H1 (cell line): ENCODE results near the gene RPS26. TPM values are rescaled to one million over a fixed set of nuclear protein-coding genes. Genes with fewer than 3 reads are reported as not detected.

Source experiments
- CTCF ChIA-PET: fragments of 300-600 bp; sonication (Branson Sonifier 250); formaldehyde crosslinking; loops from one replicate; lab custom pipeline; 2021; ENCODE audit not compliant: partially characterized antibody; lab: Charles Lee
- POLR2A ChIA-PET: fragments of 300-600 bp; sonication (Branson Sonifier 250); formaldehyde crosslinking; loops from one replicate; lab custom pipeline; 2021; ENCODE audit warnings: inconsistent platforms; ENCODE audit not compliant: partially characterized antibody; lab: Charles Lee
- DNase-seq, 2 experiments: peaks; one replicate each; pipeline versions ENCODE4 v3.0.0 to v3.0.0-alpha.2; 2010 to 2022; ENCODE audit warnings: low spot score in 2 of 2, low read depth in 1 of 2, mixed read lengths in 1 of 2
- FAIRE-seq: peaks from 2 replicates; lab custom pipeline; 2011; peaks lifted over from hg19 to GRCh38; lab: Jason Lieb, UNC
- H2AFZ ChIP-seq: 2 replicates; pipeline ENCODE4 v1.8.1; 2012; ENCODE audit warnings: low read length, inconsistent platforms
- H2AK5ac ChIP-seq: 2 replicates; pipeline ENCODE4 v1.6.1; 2013; ENCODE audit warnings: low read depth, low read length
- H2BK120ac ChIP-seq: replicated peaks from 2 replicates; pipeline ENCODE3; 2013; ENCODE audit warnings: low read depth, low read length, inconsistent platforms
- H2BK12ac ChIP-seq: 2 replicates; pipeline ENCODE4 v1.6.1; 2013; ENCODE audit warnings: low read depth, low read length
- H2BK15ac ChIP-seq: 2 replicates; pipeline ENCODE4 v1.6.1; 2013; ENCODE audit warnings: low read length
- H2BK20ac ChIP-seq: 2 replicates; pipeline ENCODE4 v1.6.1; 2013; ENCODE audit warnings: low read length
- H2BK5ac ChIP-seq: 2 replicates; pipeline ENCODE4 v1.6.1; 2013; ENCODE audit warnings: low read depth, low read length
- H3K14ac ChIP-seq: 2 replicates; pipeline ENCODE4 v1.6.1; 2013; ENCODE audit warnings: inconsistent platforms; ENCODE audit not compliant: insufficient read length
- H3K18ac ChIP-seq: 2 replicates; pipeline ENCODE4 v1.6.1; 2013; ENCODE audit warnings: low read length; ENCODE audit errors: extremely low read depth
- H3K23ac ChIP-seq: 2 replicates; pipeline ENCODE4 v1.6.1; 2013; ENCODE audit warnings: inconsistent platforms; ENCODE audit not compliant: insufficient read length
- H3K23me2 ChIP-seq: 2 replicates; pipeline ENCODE4 v1.6.1; 2013; ENCODE audit warnings: low read depth, low read length
- H3K27ac ChIP-seq: 2 replicates; pipeline ENCODE4 v1.6.1; 2011; ENCODE audit warnings: low read depth, low read length, inconsistent platforms
- H3K27me3 ChIP-seq, 4 experiments: replicated peaks in 1 of 4; 1 replicate in 1 of 4; 2 replicates in 3 of 4; pipeline versions ENCODE4 v1.6.1 to v1.8.1; 2011 to 2013; ENCODE audit warnings: low read length in 3 of 4, mild to moderate bottlenecking in 3 of 4, inconsistent platforms in 2 of 4, mixed read lengths in 2 of 4, moderate library complexity in 1 of 4; ENCODE audit not compliant: control insufficient read depth in 3 of 4, insufficient read depth in 3 of 4; ENCODE audit errors: extremely low read depth in 1 of 4
- H3K36me3 ChIP-seq, 4 experiments: 2 replicates each; pipeline versions ENCODE4 v1.6.1 to v1.8.1; 2011 to 2013; ENCODE audit warnings: mild to moderate bottlenecking in 4 of 4, low read length in 3 of 4, moderate library complexity in 2 of 4, control low read depth in 1 of 4, inconsistent platforms in 1 of 4; ENCODE audit not compliant: insufficient read depth in 4 of 4, control insufficient read depth in 2 of 4
- H3K4ac ChIP-seq: replicated peaks from 2 replicates; pipeline ENCODE3; 2013; ENCODE audit warnings: low read length, low read depth, mixed read lengths, inconsistent platforms; ENCODE audit not compliant: insufficient read length
- H3K4me1 ChIP-seq, 4 experiments: replicated peaks in 1 of 4; 1 replicate in 1 of 4; 2 replicates in 3 of 4; pipeline versions ENCODE4 v1.6.1 to v1.8.1; 2011 to 2013; ENCODE audit warnings: low read length in 3 of 4, inconsistent platforms in 2 of 4, mixed read lengths in 1 of 4; ENCODE audit not compliant: insufficient read depth in 4 of 4, control insufficient read depth in 3 of 4
- H3K4me2 ChIP-seq, 2 experiments: 2 replicates each; pipeline versions ENCODE4 v1.6.1 to v1.8.1; 2011 to 2013; ENCODE audit warnings: low read depth in 2 of 2, low read length in 2 of 2, control low read depth in 1 of 2, inconsistent platforms in 1 of 2, mild to moderate bottlenecking in 1 of 2; ENCODE audit not compliant: insufficient read depth in 1 of 2
- H3K4me3 ChIP-seq, 4 experiments: fragments of 200-600, 300-600 bp in 1 of 4; sonication (generic), shearing (Covaris generic), sonication (Bioruptor Twin) in 1 of 4; 2 replicates each; pipeline versions ENCODE4 v1.5.1 to v1.8.1; 2011 to 2016; ENCODE audit warnings: low read length in 4 of 4, low read depth in 3 of 4, control low read depth in 2 of 4, inconsistent platforms in 2 of 4, mild to moderate bottlenecking in 2 of 4, mixed read lengths in 1 of 4, moderate library complexity in 1 of 4; ENCODE audit not compliant: insufficient read depth in 2 of 4; ENCODE audit errors: extremely low read depth in 1 of 4
- H3K56ac ChIP-seq: replicated peaks from 2 replicates; pipeline ENCODE3; 2013; ENCODE audit warnings: low read depth, mild to moderate bottlenecking, mixed read lengths, low read length, inconsistent platforms; ENCODE audit not compliant: insufficient read length
- H3K79me1 ChIP-seq: 2 replicates; pipeline ENCODE4 v1.6.1; 2013; ENCODE audit warnings: low read depth, low read length, control low read depth
- H3K79me2 ChIP-seq, 2 experiments: 2 replicates each; pipeline versions ENCODE4 v1.6.1 to v1.8.1; 2012 to 2013; ENCODE audit warnings: low read length in 2 of 2, mild to moderate bottlenecking in 2 of 2, inconsistent platforms in 1 of 2; ENCODE audit not compliant: insufficient read depth in 2 of 2, control insufficient read depth in 1 of 2
- H3K9ac ChIP-seq, 4 experiments: replicated peaks in 1 of 4; 1 replicate in 1 of 4; 2 replicates in 3 of 4; pipeline versions ENCODE4 v1.6.1 to v1.8.1; 2011 to 2013; ENCODE audit warnings: low read depth in 3 of 4, low read length in 3 of 4, control low read depth in 2 of 4, mild to moderate bottlenecking in 2 of 4, moderate library complexity in 2 of 4, inconsistent platforms in 1 of 4; ENCODE audit errors: extremely low read depth in 1 of 4
- H3K9me3 ChIP-seq, 2 experiments: 2 replicates each; pipeline versions ENCODE4 v1.6.1 to v1.8.1; 2012 to 2013; ENCODE audit warnings: mild to moderate bottlenecking in 2 of 2, moderate library complexity in 2 of 2, control low read depth in 1 of 2, inconsistent platforms in 1 of 2, low read depth in 1 of 2, low read length in 1 of 2, mixed read lengths in 1 of 2; ENCODE audit not compliant: insufficient read depth in 2 of 2
- H4K20me1 ChIP-seq, 2 experiments: replicated peaks in 1 of 2; 2 replicates each; pipeline versions ENCODE3 to v1.8.1; 2011 to 2013; ENCODE audit warnings: inconsistent platforms in 2 of 2, low read length in 2 of 2, mild to moderate bottlenecking in 1 of 2; ENCODE audit not compliant: insufficient read depth in 2 of 2, control insufficient read depth in 1 of 2
- H4K5ac ChIP-seq: 2 replicates; pipeline ENCODE4 v1.6.1; 2013; ENCODE audit warnings: low read length, low read depth, mixed read lengths, inconsistent platforms; ENCODE audit not compliant: insufficient read length
- H4K8ac ChIP-seq: 2 replicates; pipeline ENCODE4 v1.8.0; 2013; ENCODE audit warnings: mild to moderate bottlenecking, moderate library complexity, low read length, inconsistent platforms; ENCODE audit not compliant: insufficient read depth; ENCODE audit errors: extremely low read depth
- H4K91ac ChIP-seq: replicated peaks from 2 replicates; pipeline ENCODE3; 2013; ENCODE audit warnings: low read length, mixed read lengths, inconsistent platforms; ENCODE audit not compliant: insufficient read length
- ASH2L ChIP-seq: fragments of 200-600, 300-600 bp; sonication (generic); IDR thresholded peaks from one replicate; pipeline ENCODE4 v1.7.1; 2017; ENCODE audit warnings: low read length
- HDAC6 ChIP-seq: IDR thresholded peaks from one replicate; pipeline ENCODE4 v1.7.1; 2012; ENCODE audit warnings: low read depth, mild to moderate bottlenecking, inconsistent platforms, low read length, moderate library complexity
- JUND ChIP-seq: IDR thresholded peaks from 2 replicates; pipeline ENCODE4 v1.6.1; 2011; ENCODE audit warnings: mild to moderate bottlenecking, improper control_type of control experiment, low read length
- SP1 ChIP-seq: IDR thresholded peaks from 2 replicates; pipeline ENCODE4 v1.6.1; 2011; ENCODE audit warnings: low read depth, low read length
- TCF12 ChIP-seq: IDR thresholded peaks from 2 replicates; pipeline ENCODE4 v1.6.1; 2011; ENCODE audit warnings: low read depth, mild to moderate bottlenecking, low read length
- WGBS, 2 experiments: shearing (Covaris generic) in 1 of 2; methylation state at CpG; one replicate each; pipeline versions ENCODE4 v1.1.6 to v1.1.7; 2013 to 2015; ENCODE audit warnings: low lambda C conversion rate in 2 of 2, mixed read lengths in 2 of 2, inconsistent platforms in 1 of 2, low coverage in 1 of 2, missing lambda C conversion rate in 1 of 2; ENCODE audit not compliant: insufficient replicate concordance in 2 of 2, insufficient coverage in 1 of 2, insufficient read length in 1 of 2; ENCODE audit errors: extremely low coverage in 1 of 2, missing lambda C conversion rate in 1 of 2; 5-methylcytosine and 5-hydroxymethylcytosine counted together
- polyA plus RNA-seq, 7 experiments: library from polyadenylated mRNA; depleted of rRNA in 3 of 7; stranded (reverse) in 5 of 7; unstranded in 2 of 7; fragments of >200 nt in 5 of 7; fragments of 200-250 nt in 2 of 7; gene quantifications; 1 replicate in 5 of 7; 2 replicates in 1 of 7; 4 replicates in 1 of 7; pipeline versions ENCODE4 v1.2.1 to v1.2.3, GENCODE V29; 2011 to 2013; ENCODE audit warnings: missing spikeins in 2 of 7, mixed read lengths in 2 of 7
- total RNA-seq: library from RNA; stranded (reverse); fragmentation: NEBNext Ultra II Directional; extraction: Animal tissue kit (Norgen Biotek cat#: 25700); gene quantifications from 2 replicates; pipeline ENCODE4 v1.2.1, GENCODE V29; 2021
- TF ChIP-seq, protein P1 (sequence below): IDR thresholded peaks from 2 replicates; pipeline ENCODE4 v1.6.1; 2011; ENCODE audit warnings: low read length, improper control_type of control experiment

Gene RPS26
- total and polyA plus RNA-seq, 2 of the 8 experiments (the other 6 are each of a cell fraction or from before 2014, with no cell fraction given): 53.4 to 1,922 TPM

DNA sequence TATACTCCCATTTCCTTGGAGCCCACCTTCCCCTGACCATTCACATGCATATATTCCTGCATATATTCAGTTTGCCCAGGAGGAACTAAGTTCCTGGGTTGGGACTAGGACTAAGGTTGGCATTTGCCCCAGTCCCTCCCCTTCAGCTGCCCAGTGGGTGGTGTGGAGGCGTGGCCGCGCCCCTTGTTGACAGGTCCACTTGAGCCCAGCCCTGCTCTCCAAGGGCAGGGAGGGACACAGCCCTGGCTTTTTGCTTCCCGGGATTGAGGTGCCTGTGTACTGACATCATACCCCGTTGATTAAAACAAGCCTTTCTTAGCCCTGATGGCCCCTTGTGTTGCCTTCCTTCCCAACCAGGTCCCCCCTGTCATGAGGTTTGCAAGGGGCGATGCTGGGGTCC lies 45.5 kb downstream of the RPS26 start:
- no peak overlapping the region for H3K4me3 ChIP-seq
- no peak overlapping the region for H2BK12ac ChIP-seq
- H4K5ac ChIP-seq: no peak overlapping the region
- H2BK5ac ChIP-seq: no peak overlapping the region
- no peak overlapping the region for H4K91ac ChIP-seq
- H3K79me1 ChIP-seq: peaks cover 2% of the 10 kb centered on the region; the same call in 1 of the 2 replicates
- H3K79me2 ChIP-seq: peaks cover 0 to 12% of the 10 kb centered on the region in 2 experiments; a peak in 2 of 4 replicates
- DNase-seq (no peak), FAIRE-seq (no peak)
- no peak overlapping the region for H3K4me2 ChIP-seq
- no peak overlapping the region for H3K23ac ChIP-seq
- H2BK120ac ChIP-seq: no peak overlapping the region
- H3K14ac ChIP-seq: no peak overlapping the region
- no peak overlapping the region for H2BK15ac ChIP-seq
- no peaks in the 10 kb centered on the region for H3K23me2 ChIP-seq
- no peak overlapping the region for H3K4ac ChIP-seq
- WGBS, 2 experiments: 93% methylated on average over 6 of the region's 6 CpGs; no CpG with 5 or more reads in 1 of the 2 experiments
- ChIA-PET CTCF (no interaction called here), POLR2A (interaction anchor here (3.3 to 8.9 kb wide), 3 partner anchors 16 to 42 kb away, joined by 20 to 112 read pairs (median 29); partner anchors contain the start of genes PA2G4, RPL41 and ZC3H10)
- H3K9ac ChIP-seq: no peak overlapping the region
- H2AFZ ChIP-seq: no peak overlapping the region
- no peaks in the 10 kb centered on the region for H3K9me3 ChIP-seq
- H3K36me3 ChIP-seq: peaks cover 20 to 55% (median 40%) of the 10 kb centered on the region in 4 experiments
- H3K56ac ChIP-seq: no peak overlapping the region
- no peak overlapping the region for H3K18ac ChIP-seq
- no peak overlapping the region for H4K8ac ChIP-seq
- H4K20me1 ChIP-seq: peaks cover 2 to 4% of the 10 kb centered on the region in 2 experiments
- TF ChIP-seq JUND (no peak), HDAC6 (no peak), ASH2L (no peak), SP1 (no peak), TCF12 (no peak)
- TF ChIP-seq, protein P1, sequence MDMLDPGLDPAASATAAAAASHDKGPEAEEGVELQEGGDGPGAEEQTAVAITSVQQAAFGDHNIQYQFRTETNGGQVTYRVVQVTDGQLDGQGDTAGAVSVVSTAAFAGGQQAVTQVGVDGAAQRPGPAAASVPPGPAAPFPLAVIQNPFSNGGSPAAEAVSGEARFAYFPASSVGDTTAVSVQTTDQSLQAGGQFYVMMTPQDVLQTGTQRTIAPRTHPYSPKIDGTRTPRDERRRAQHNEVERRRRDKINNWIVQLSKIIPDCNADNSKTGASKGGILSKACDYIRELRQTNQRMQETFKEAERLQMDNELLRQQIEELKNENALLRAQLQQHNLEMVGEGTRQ: no peak
- H3K27me3 ChIP-seq: no peaks in the 10 kb centered on the region
- no peak overlapping the region for H2BK20ac ChIP-seq
- no peak overlapping the region for H3K27ac ChIP-seq
- H2AK5ac ChIP-seq: no peak overlapping the region
- no peaks in the 10 kb centered on the region; a peak in 2 of 7 replicates for H3K4me1 ChIP-seq
